Effector CD4-positive, alpha-beta T cell (primary cell): ENCODE measurements around the gene NDUFAF5.
"Not testable (repeated sequence)": the region's sequence is repeated elsewhere in the genome, so short reads cannot be mapped to it uniquely, and the experiment has no call there.

Source experiments
- DNase-seq: peaks from one replicate; pipeline ENCODE4 v3.0.0-alpha.2; 2020
- total RNA-seq: gene quantifications from one replicate; lab custom pipeline; 2026; lab: John Stamatoyannopoulos, UW

Gene NDUFAF5, protein sequence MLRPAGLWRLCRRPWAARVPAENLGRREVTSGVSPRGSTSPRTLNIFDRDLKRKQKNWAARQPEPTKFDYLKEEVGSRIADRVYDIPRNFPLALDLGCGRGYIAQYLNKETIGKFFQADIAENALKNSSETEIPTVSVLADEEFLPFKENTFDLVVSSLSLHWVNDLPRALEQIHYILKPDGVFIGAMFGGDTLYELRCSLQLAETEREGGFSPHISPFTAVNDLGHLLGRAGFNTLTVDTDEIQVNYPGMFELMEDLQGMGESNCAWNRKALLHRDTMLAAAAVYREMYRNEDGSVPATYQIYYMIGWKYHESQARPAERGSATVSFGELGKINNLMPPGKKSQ
- total RNA-seq: 30.0 reads per million, percentile 56 among the genes with 10 or more reads in this experiment

- peak; percentile 87 for DNase-seq
Observed at GRCh38 chr20:13784893-13785715, at the start of gene NDUFAF5, which contains the start of gene ESF1. Gene NDUFAF5 (plus strand): TSS chr20:13785028. CDS start chr20:13785069, 41 bp downstream. Gene ESF1 (minus strand): TSS chr20:13784919. CDS start chr20:13783140, 1,779 bp downstream.

- DNase-seq: no peak
Observed at GRCh38 chr20:13735826-13736225, 49.0 kb upstream of the NDUFAF5 start.

GRCh38 chr20:13736436-13737191, 48.2 kb upstream of the NDUFAF5 start:
- no peak for DNase-seq

DNA sequence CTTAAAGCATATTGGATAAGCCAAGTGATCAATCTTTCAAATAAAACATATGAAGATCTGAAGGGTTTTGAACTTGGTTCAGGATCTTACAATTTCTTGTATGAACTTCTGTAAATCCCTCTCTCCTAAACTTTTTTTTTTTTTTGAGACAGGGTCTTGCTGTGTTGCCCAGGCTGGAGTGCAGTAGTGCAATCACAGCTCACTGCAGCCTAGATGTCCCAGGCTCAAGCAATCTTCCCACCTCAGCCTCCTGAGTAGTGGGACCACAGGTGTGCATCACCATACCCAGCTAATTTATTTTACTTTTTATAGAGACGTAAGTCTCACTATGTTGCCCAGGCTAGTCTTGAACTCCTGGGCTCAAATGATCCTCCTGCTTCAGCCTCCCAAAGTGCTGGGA, 46.6 kb upstream of the NDUFAF5 start:
- DNase-seq: not testable (repeated sequence)

GRCh38 chr20:13739731-13740649, 44.8 kb upstream of the NDUFAF5 start:
- DNase-seq: no peak

DNA sequence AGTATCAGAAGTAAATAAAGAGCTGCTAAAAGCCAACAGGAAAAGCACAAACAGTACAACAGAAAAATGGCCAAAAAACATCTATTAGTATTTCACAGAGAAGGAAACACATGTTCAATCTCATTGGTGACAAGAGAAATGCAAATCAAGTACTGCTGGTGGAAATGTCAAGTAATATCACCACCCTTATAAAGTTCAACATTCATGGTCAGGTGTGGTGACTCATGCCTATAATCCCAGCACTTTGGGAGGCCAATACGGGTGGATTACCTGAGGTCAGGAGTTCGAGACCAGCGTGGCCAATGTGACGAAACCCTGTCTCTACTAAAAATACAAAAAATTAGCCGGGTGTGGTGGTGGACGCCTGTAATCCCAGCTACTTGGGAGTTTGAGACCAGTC, 42.9 kb upstream of the NDUFAF5 start:
- no peak for DNase-seq

- no peak for DNase-seq
Observed at GRCh38 chr20:13744352-13744751, 40.5 kb upstream of the NDUFAF5 start.

DNA sequence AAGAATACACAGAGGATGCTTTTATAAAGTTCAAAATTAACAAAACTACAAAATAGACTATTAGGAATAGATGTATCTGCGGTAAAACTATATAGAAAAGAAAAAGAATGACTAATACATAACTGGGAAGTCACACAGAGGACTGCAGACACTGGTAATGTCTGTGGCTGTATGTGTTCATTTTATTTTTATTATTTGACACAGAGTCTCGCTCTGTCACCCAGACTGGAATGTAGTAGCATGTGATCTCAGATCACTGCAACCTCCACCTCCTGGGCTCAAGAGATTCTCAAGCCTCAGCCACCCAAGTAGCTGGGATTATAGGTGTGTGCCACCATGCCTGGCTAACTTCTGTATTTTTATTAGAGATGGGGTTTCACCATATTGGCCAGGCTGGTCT, 39.0 kb upstream of the NDUFAF5 start:
- DNase-seq: no peak

GRCh38 chr20:13749811-13750210, 35.0 kb upstream of the NDUFAF5 start:
- DNase-seq: no peak

GRCh38 chr20:13753436-13754036, 31.3 kb upstream of the NDUFAF5 start:
- no peak for DNase-seq

DNA sequence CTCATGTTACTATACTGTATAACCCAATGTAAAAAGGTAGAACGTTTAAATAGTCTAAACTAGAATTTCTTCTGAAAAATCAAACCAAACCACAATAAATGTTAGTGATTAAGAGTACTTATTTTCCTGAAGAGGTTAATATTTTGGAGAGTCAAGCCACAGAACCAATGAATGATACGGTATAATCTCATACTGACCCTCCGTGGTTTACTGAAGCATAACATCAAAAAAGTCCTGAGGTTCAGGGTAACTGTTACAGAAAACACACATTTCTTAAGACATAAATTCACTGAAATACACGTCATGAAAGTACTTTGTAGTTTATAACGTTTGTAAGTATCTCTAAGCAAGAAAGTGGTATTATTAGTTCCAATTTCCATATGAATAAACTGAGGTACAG, 29.0 kb upstream of the NDUFAF5 start:
- DNase-seq: no peak

DNA sequence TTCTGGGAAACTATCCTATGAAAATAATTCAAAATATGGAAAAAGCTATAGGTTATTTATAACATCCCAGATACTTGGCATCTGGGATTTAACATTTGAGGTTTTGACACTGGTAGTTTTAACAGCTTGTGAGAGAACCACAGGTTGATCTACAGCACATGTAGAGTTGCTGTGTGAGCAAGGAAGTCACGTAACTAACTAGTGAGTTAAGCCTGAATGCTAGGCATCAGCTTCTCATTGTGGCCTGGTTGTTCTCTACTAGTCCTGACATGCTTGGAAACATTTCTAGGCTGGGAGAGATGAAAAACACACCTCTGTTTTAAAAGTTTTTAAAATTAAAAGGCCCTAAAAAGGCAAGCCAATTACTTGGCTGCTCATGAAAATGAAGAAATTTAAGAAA, 28.3 kb upstream of the NDUFAF5 start:
- no peak for DNase-seq

DNA sequence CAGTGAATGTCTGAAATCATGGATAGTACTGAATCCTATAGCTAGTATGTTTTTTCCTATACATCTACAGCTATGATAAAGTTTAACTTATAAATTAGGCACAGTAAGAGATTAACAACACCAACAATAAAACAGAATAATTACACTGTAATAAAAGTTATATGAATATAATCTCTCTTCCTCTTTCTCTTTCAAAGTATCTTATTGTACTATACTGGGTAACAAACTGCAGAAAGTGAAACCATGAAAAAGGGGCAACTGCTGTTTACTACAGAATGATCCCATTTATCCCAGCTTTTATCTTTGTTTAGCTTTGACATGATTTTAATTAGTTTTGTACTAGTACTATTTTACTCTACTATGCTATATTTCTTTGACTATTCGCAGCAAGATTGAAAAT, 25.9 kb upstream of the NDUFAF5 start:
- DNase-seq: no peak

DNA sequence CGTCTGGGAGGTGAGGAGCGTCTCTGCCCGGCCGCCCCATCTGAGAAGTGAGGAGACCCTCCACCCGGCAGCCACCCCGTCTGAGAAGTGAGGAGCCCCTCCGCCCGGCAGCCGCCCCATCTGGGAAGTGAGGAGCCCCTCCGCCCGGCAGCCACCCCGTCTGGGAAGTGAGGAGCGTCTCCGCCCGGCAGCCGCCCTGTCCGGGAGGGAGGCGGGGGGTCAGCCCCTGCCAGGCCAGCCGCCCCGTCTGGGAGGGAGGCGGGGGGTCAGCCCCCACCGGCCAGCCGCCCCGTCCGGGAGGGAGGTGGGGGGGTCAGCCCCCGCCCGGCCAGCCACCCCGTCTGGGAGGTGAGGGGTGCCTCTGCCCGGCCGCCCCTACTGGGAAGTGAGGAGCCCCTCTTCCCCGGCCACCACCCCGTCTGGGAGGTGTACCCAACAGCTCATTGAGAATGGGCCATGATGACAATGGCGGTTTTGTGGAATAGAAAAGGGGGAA, 24.3 kb upstream of the NDUFAF5 start:
- DNase-seq: not testable (repeated sequence)

GRCh38 chr20:13765299-13765698, 19.5 kb upstream of the NDUFAF5 start:
- DNase-seq: no peak

- no peak for DNase-seq
Observed at GRCh38 chr20:13765868-13766416, 18.9 kb upstream of the NDUFAF5 start.

DNA sequence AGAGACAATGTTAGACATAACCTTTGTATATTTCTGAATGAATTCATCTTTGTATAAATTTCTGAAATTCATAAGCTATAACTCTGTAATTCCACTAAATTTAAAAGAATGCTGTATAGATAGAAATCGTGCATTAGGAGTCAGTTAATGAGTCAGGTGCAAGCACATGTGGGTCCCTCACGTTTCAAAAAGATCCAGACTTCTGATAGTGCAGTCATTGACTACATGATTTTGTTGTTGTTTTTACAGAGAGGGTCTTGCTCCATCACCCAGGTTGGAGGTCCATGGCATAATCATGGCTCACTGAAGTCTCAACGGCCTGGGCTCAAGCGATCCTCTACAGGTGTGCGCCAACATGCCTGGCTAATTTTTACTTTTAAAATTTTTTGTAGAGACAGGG, 14.7 kb upstream of the NDUFAF5 start:
- DNase-seq: no peak

GRCh38 chr20:13771853-13772453, 12.9 kb upstream of the NDUFAF5 start:
- DNase-seq: no peak

DNA sequence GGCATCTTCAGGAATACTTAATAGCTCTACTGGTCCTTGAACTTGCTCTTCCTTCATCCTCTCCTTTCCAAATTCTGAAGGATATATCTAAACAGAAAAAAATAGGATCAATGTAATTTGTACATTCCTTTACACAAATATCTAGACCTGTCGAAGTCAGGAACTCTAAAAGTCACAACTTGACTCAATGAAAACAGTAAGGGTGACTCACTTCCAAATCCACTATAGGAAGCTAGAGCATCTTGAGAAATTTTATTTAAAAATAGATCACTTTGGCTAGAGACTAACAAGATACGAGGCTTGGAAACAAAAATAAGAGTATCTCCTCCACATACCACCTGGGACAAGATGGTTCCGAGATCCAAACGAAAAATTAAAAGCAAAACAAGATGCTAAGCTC, 12.3 kb upstream of the NDUFAF5 start:
- no peak for DNase-seq

DNA sequence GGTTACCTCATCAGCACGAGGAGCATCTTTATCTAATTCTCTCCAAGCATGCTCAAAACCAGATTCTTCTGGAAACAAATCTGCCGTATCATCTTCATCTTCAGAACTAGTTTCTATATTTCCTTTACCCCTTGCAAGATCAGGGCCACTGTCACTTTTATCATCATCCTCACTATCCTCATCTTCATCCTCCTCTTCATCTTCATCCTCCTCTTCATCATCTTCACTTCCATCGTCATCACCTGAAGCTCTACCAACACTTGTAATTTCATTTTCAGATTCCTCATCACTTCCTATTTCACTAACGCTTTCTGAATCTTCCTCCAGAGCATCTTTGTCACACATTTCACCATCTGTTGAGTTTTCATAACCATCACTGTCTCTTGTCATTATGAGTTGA, 9.0 kb upstream of the NDUFAF5 start:
- DNase-seq: no peak

- no peak for DNase-seq
Observed at GRCh38 chr20:13777171-13777601, 7.6 kb upstream of the NDUFAF5 start.
